Cerebellar nuclear complex (tissue), 1 donor: Measurements from ENCODE around the gene DENND5B.
"Not testable (repeated sequence)": the region's sequence is repeated elsewhere in the genome, so short reads cannot be mapped to it uniquely, and the experiment has no call there.

Experiments used
- DNase-seq, 2 experiments: peaks; one replicate each; lab custom pipeline; 2025; lab: John Stamatoyannopoulos, UW

The DENND5B gene

DNA sequence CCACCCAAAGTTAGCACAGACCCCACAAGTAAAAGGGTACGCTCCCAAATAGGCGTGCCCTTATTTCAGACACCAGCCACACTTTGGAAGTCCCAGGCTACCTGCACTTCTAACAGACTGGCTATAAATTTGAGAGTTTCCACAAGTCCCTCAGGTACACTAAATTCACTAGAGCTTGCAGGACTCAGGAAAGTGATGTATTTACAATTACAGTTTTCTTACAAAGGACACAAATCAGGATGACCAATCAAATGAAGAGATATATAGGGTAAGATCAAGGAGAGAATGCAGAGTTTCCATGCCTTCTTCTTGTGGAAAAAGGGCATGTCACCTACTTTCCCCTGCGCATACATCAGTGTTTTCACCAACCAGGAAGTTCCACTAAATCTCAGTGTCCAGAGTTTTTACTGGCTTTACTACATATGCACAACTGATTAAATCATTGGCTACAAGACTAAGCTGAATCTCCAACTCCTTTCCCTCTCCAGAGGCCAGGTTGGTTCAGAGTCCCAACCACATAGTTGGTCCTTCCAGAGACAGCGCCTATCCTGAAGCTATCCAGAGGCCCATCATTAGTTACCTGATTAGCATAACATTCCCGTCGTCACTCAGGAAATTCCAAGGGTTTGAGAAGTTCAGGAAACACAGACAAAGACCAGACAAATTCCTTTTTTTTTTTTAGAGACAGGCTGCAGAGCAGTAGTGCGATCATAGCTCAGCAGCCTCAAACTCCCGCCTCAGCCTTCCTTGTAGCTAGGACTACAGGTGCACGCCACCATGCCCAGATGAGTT lies 84.2 kb downstream of the DENND5B start:
- no peak for DNase-seq

DNA sequence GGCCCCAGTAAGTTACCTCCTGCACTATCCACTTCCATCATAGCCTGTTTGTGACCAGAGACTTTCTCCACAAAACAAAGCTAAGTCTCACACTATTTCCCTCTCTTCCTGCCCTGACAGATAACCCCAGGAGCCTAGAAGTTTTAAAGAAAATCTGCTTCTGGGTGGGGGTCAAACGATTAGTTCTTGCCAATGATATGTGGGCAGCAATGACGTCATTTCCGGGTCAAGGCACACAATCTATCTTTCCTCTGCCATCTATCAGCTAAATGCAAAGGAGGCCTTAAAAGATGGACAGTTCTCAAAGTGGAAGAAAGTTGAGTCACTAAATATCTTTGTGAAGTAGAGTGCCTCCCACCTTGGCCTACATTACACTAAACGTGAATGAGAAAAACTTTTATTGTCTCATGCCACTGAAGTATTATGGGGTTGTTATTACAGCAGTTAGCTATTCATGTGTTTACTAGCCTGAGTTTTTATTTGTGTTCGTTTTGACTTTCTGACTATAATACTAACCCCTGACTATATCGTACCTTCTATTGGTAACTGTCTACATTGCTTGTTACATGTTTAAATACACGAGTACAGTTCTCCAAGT lies 86.2 kb downstream of the DENND5B start:
- DNase-seq: no peak

DNA sequence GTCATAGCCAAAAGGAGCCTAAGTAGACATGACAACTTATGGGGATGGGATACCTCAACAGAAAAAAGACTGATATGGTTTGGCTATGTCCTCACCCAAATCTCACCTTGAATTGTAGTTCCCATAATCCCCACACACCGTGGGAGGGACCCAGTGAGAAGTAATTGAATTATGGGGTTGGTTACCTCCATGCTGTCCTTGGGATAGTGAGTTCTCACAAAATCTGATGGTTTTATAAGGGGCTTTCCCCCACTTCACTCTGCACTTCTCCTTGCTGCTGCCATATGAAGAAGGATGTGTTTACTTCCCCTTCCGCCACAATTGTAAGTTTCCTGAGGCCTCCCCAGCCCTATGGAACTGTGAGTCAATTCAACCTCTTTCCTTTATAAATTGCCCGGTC lies 89.9 kb downstream of the DENND5B start:
- not testable (repeated sequence) for DNase-seq

DNA sequence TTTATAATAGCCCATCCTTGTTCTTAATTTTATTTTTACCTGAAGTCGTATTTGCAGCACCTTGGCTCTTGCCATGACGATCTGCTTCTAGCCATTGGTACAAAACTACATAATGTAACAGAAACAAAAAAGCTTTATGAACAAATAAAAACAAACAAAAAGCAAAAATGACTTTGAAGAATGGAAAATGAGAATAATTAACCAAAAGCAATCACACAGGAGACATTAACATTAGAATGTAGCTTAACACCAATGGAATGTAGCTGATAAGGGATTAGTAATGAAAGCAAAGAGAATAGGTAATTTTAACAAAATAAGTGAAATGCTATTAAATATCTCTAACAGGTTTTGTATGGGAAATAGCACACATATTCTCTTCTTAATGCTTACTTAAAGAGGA lies 91.4 kb downstream of the DENND5B start:
- no peak for DNase-seq

DNA sequence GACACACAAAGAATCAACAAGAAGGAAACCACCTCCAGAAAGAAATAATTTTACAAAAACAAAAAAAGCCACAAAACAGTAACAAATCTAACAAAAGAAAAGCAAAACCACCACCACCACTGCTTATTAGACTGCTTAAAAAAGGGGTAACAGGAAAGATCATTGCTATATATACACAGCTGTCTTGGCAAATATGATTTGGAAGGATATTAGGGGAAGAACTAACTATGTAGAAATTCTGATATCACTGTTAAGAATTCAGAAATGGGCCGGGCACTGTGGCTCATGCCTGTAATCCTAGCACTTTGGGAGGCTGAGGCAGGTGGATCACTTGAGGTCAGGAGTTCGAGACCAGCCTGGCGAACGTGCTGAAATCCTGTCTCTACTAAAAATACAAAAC lies 92.5 kb downstream of the DENND5B start:
- no peak for DNase-seq

DNA sequence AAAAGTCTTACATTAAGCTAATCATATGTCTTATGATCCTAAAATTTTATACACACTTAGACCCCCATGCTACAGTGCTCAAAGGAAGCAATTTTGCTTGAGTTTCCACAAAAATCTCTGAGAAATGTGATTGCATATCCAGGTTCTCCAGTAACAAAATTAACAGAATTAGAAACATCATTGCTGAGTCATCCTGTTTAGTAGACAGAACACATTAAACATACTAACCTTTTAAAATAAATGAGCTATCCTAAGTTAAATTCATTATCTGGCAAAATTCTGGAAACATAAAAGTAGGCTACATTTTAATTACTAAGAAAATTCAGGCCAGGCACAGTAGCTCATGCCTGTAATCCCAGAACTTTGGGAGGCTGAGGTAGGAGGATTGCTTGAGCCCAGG lies 94.7 kb downstream of the DENND5B start:
- DNase-seq: no peak

DNA sequence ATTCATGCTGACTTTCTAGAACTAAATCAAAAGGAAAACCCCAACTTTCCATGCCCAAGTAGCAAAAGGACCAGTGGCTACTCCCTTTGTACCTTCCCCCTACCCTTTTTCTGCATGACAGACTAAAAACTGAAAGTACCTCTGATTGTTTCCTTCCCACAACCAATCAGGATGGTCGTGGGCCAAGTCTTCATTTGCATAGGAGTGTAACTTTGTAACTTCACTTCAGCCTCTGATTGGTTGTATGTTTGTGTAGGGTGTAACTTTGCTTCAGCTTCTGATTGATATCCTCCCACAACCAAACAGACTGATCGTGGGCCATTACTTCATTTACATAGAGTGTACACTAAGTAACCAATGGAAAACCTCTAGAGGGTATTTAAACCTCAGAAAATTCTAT lies 96.5 kb downstream of the DENND5B start:
- DNase-seq: no peak

DNA sequence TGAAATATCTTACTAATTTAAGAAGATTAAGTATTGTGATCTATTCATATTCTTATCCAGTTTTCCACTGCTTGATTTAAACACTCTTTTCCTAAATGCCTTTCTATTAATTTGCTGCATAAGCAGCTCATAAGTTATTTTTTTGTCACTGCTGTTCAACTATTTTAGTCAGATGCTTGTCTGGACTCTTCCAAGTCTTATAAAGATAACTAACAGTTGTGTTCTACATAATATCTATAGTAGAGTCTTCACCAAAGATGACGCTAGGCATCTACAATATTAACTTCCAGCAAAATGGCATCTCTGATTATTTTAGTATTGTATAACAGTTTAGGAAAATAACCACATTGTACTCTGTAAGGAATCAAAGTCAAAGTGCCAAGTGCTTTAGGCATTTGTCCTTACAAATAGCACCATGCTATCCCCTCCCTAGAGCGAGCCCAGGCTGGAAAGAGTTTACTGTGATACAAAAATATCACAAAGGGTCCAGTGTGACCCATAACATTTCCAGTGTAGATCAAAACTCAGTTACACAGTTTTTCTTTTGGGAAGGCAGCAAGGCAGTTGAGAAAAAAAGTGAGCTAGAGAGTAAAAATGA lies 98.2 kb downstream of the DENND5B start:
- DNase-seq: no peak

DNA sequence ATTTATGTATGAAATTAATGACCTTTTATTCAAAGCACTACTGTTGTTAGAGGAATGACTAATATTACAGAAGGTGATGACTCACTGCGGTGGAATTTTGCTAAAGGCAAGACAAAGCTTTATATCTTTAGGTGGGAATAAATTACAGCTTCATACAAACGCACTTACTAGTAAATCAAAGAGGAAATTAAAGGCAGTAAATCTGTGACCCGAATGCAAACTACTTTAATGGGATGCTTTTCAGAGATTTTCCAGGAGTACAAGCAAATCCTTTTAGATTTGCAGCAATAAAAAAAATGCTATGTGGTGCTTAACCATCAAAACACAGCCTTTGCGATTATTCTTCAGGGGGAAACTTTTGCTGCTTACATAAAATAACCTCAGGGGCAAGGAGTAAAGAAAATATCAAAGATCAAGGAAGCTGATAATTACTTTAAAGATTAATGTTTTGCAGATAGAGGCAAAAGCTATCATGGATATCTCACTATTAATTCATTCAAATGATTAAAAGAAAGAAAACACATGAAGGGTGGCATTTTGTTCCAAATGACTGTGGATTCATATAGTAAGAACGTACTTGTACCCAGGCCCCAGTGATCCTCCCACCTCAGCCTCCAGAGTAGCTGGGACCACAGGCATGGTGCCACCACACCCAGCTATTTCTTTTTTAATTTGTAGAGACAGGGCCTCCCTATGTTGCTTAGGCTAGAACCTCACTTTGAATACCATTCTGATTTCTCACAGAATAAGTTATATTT lies 98.9 kb downstream of the DENND5B start:
- DNase-seq: no peak

DNA sequence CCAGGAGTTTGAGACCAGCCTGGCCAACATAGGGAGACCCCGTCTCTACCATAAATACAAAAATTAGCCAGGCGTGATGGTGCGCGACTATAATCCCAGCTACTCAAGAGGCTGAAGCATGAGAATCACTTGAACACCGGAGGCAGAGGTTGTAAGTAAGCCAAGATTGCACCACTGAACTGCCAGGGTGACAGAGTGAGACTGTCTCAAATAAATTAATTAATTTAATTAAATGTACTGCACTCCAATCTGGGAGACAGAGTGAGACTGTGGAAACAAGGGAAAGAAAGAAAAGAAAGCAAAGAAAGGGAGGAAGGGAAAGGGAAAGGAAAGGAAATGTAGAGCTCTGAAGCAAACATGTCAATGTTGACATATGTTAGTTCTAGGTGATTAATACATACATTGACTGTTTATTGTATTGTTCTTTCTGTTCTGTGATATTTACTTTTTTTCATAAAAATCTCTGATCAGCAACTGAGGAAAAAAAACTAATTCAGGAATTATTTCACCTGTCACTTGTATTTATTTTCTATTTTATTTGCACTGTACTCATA lies 99.6 kb downstream of the DENND5B start:
- no peak for DNase-seq

DNA sequence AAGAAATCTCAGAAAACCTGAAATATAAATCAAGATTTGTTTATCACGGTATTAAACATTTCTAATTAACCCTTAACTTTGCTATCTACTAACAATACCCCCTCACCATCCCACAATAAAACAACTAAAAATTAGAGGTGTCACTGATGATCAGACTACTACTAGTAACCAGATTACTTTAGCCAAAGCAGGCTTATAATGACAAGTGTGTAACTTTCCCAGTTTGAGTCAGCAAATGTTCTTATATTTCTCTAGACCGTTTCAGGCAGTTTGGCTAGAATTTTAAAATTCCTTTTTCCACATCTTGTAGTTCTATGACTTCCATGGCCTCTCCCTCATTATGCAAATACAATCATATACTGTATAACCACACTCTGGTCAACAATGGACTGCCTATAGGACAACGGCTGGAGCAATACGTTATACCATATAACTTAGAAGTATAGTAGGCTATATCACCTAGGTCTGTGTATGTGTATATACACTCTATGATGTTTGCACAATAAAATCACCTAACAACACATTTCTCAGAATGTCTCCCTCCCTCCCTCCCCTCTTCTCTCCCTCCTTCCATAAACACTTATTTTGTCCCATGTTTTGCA lies 102.1 kb downstream of the DENND5B start:
- DNase-seq: no peak

DNA sequence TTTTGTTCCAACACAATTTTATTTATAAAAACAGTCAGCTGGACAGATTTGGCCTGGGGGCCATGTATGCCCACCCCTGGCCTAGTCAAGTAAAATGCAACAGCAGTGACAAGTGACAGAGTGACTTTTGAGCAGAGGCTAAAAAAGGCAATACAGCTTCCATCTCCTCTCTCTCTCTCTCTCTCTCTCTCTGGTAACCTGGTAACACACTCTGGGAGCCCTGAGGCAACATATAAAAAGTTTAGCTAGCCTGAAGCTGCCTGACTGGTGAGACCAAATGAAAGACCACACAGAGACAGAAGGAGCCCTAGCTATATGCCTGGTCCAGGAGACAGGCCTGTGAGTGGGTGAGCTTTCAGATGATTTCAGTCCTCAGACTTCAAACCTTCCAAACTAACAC lies 105.4 kb downstream of the DENND5B start:
- no peak for DNase-seq

DNA sequence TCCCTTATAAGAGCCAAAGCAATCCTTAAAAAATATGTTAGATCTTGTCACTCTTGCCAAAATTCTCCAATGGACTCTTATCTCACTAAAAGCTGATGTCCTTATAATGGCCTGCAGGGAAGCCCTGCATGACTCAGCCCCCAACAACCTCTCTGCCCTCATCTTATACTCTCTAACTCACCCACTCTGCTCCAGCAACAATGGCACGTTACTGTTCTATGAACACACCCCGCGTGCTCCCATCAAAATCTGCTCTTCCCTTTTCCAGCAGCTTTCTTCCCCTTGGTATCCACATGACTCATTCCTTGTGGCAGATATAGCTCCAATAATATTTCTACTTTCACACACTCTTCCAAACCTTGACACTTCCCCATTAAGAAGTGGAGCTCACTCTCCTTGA lies 108.1 kb downstream of the DENND5B start:
- no peak for DNase-seq

DNA sequence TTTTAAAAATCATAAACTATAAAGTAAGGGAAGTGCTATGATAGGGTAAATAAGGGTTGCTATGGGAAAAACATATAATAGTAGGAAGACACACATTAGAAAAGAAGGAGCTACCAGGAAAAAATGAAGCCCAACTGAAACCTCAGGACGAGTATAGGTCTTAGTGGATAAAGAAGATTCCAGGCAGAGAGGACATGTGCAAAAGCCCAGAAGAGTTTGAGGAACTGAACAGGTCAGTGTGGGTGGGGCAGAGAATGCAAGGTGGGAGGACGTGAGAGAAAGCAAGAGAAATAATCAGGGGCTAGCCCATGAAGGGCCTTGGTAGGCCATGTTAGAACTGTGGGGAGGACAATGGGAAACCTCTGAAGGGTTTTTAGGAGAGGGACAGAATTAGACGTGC lies 109.5 kb downstream of the DENND5B start:
- no peak for DNase-seq

DNA sequence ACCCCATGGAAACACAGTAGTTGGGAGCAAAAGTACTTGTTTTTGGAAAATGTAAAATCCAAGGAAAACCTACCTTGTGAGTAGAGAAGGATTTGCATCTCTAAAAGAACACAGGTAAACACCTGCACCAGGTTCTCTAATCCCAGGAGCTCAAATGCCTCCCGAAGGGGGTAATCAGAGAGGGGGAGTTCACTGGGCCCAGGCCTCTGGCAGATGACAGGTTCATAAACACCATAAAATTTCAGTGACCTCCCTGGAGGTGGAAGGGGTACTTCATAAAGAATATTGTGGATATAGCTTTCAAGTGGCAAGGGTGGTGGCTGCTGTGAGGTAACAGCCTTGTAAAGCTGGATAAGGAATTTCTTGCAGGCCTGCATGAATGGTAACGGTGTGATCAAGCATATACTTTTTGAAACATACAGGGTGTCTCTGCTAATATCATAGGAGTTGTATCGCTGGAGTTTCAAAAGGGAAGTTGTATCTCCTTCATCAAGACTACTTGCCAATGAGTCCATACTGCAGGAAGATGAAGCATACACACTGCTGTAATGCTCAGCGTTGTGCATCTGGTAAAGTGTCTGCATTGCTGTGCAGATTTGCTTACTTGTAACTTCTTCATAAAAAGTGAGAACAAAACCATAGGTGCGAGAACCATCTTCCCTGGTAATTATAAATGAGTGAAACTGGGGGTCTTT lies 111.3 kb downstream of the DENND5B start:
- no peak for DNase-seq

DNA sequence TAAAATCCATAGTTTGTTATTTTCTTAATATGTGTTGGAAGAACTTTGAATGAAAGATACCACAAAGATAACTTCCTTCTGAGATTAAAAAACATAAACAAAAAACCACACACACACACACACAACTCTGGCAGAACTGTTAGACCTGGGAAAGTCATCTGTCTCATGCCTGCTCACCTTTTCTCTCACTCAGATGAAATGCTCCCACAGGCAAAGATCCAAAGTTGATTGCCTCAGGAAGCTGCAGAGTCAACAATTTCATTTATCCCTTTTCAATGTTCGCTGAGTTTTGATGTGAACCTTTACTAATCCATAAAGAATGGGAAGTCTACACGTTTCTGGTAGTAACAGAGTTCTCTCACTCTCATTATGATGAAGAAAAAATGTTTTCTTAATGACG lies 112.0 kb downstream of the DENND5B start:
- no peak for DNase-seq

DNA sequence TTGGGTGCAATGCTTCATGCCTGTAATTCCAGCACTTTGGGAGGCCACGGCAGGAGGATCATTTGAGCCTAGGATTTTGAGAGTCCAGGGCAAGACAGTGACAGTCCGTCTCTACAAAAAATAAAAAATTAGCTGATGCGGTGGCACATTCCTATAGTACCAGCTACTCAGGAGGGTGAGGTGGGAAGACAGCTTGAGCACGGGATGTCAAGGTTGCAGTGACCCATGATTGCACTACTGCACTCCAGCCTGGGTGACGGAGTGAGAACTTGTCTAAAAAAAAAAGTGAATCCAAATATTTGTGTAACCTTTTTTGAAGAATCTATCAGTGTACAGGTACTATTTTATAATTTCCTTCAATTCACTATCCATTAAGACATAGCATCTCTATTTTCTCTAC lies 112.5 kb downstream of the DENND5B start:
- DNase-seq: no peak

DNA sequence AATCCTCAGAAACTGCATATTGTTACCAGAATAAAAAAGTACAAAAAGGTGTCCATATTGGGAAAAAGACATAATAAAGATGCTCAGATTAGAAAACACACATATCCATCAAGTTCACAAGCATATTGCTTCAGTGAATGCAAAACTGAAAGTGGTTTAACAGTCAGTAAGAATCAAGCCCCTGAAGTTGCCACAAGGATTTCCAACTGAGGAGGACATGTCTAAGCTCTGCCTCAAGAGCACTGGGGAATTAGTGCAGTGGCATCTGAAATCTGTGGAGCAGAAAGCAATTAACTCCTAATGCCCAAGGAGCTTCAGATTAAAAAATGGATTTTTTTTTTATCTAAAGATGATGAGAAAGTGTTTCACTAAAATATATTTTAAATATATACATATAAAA lies 113.2 kb downstream of the DENND5B start:
- no peak for DNase-seq

DNA sequence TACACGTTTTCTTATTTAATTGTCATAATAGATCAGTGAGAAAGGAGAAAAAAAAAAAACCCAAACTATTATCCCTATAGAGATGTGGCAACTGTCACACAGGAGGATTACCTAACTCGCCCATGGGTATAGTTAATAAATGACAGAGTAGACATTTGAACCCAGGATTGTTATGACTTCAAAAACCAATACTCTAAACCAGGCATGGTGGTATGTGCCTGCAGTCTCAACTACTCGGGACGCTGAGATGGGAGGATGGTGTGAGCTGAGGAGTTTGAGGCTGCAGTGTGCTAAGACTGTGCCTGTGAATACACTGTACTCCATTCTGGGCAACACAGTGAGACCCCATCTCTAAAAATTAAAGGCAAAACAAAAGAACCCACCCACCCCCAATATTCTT lies 114.5 kb downstream of the DENND5B start:
- DNase-seq: no peak

DNA sequence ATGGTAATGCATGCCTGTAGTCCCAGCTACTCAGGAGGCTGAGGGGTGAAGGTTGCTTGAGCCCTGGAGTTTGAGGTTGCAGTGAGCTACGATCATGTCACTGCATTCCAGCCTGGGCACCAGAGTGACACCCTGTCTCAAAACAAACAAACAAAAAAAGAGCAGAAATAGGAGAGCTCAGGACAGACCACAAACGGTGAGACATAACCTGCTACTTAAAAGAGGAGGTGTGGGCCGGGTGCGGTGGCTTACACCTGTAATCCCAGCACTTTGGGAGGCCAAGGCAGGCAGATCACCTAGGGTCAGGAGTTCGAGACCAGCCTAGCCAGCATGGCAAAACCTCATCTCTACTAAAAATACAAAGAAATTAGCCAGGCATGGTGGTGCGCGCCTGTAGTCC lies 115.3 kb downstream of the DENND5B start:
- not testable (repeated sequence) for DNase-seq

DNA sequence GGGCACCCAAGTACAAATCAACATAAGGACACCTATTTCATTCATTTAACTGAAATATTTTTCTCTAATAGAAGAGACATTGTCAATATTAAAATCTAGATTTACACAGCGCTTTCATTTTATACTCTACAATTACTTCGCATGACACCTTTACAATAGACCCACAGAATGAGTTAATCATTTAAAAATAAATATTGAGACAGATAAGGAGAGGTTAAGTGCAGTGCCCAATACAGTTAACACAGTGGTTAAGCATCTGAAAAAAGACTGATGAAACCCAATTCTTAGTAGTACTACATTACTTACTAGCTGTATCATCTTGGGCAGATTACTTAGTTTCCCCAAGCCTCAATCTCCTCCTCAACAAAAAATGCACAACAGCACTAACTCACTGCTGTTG lies 116.2 kb downstream of the DENND5B start:
- no peak for DNase-seq
